ENCODE measurements around the gene SYTL1.

SYTL1 gene

DNA sequence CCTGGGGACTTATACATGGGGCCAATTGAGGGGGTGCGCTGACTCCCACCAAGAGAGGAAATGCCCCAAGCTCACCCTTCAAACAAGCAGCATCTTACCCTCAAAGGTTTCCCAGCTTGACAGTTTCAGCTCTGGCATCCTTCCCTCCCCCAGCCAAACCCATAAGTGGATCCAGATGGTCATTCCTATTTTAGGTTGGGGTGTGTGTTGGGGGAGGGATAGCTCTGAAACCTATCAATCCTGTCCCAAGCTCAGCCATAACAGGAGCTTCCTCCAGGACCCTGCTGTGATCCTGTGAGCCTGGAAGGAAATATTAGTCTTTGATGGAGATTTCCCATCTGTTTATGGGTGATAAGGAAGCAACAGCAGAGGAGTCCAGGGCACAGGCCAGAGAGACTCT, 23.2 kb upstream of the SYTL1 start:
- no peak for DNase-seq

DNA sequence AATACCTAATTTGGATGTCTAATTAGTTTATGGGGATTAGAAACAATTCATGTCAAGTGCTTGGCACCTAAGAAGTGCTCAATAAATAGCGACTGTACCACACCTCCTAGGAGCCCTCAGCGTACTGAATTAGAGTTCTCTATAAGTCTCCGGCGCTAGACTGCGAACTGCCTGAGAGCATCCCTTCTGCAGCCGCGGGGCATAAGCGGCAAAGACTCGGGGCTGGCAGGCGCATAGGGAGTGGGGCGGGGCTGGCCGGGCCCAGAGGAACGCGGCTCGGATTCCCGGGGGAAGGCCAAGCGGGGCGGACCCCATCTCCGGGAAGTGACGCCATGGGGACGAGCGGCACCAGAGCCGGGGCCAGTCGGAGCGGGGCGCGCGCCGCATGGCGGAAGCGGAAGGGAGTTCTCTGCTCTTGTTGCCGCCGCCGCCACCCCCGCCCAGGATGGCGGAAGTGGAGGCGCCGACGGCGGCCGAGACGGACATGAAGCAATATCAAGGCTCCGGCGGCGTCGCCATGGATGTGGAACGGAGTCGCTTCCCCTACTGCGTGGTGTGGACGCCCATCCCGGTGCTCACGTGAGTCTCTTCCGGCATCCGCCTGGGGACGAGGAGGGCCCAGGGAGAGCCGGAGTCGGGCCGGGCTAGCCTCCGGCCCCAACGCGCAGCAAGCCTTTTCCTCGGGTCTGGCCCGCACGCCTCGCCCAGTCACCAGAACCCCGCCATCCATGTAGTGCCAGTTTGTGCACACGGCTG, 19.8 kb upstream of the SYTL1 start, which contains the start of gene TMEM222:
Gene TMEM222 (plus strand): TSS at position 351 of the 756 bp plus-strand sequence. CDS start 35 bp downstream, at position 386.
- DNase-seq = peak; percentile 68 to 99 (median 96)

DNA sequence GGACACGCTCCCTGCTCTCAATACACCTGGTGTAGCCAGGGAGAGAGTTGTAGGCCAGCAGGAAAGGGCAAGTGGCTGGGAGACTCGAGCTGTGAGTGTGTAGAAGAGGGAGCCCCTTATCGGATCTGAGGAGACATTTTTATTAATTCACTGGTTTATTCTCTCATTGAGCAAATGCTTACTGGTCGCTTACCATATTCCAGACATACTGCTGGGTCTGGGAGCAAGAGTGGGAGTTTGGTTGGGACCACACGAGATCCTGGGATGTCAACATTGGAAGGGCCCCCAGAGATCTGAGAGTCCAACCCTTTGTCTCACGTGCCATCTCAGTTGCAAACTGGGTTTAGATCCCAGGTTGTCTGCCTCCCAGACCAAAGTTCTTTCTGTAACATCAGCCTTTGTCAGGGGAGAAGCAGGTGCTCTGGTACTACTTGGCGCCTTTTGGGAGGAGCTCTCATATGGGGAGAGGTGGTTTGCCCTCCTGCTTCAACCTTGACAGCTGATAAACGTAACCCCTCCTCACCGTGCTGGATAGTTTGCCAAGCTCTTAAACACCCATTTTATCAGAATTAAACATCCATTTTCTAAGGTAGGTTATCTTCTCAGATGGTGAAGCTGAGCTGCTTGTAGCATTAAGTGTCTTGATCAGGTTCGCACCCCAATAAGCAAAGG, 19.1 kb upstream of the SYTL1 start:
- DNase-seq = peak in 1 of 56 donors; percentile 44

DNA sequence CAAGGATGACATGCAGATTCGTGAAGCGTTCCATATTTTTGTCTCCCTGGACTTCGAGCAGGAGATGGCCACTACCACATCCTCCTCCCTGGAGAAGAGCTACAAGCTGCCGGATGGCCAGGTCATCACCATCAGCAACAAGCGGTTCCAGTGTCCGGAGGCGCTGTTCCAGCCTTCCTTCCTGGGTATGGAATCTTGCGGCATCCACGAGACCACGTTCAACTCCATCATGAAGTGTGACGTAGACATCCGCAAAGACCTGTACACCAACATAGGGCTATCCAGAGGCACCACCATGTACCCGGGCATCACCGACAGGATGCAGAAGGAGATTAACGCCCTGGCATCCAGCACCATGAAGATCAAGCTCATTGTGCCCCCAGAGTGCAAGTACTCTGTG, 16.5 kb upstream of the SYTL1 start:
- DNase-seq = no peak

DNA sequence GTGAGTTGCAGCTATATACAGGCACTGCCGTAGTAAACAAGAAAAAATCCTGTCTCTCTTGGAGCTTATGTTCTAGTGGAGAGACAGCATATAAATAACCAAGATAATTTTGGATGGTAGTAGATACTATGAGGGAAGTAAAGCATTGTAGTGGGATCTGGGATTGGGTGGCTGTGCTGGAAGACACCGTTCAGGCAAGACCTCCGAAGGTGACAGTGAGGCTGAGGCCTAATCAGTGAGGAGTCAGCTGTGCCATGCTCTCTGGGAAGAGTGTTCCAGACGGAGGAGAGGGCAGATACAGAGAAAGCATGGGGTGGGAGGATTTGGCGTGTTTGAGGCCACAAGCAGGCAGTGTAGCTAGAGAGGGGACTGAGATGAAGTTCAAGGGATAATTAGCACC, 13.9 kb upstream of the SYTL1 start:
- no peak for DNase-seq

DNA sequence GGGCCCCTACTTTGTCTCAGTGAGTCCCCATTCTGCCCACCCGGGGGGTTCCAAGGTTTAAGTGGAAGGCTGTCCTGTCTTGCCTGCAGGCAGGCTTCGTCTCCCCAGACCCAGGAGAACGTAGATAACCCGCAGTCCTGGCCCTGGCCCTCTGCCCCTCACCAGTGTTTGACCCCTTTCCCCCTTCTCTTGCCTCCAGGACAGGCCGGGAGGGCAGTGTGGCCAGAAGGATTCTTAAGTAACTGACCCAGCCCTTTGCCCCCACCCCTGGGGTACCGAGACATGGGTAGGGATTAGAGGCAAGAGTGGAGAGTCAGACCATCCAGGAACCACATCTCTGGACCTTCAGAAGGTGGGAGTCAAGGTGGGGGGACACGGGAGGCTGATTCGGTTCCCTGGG, 11.0 kb upstream of the SYTL1 start:
- DNase-seq = no peak

DNA sequence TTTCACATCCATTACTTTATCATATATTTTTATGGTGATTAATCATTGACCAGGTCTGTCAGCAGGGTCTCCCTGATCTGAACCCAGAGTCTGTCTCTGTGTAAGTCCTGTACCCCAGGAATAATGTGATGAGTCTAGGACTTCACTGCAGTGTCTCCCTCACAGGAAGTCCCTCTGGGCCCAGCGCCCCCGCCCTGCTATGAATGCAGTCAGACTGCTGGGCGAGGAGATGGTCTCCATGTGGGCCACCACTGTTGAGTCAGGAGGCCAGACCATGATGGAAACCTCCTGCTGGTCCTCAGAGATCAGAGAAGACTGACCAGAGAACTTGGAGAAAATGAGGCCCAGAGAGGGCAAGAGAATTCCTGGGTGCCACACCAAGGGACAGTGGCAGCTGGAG, 10.4 kb upstream of the SYTL1 start:
- no peak for DNase-seq

DNA sequence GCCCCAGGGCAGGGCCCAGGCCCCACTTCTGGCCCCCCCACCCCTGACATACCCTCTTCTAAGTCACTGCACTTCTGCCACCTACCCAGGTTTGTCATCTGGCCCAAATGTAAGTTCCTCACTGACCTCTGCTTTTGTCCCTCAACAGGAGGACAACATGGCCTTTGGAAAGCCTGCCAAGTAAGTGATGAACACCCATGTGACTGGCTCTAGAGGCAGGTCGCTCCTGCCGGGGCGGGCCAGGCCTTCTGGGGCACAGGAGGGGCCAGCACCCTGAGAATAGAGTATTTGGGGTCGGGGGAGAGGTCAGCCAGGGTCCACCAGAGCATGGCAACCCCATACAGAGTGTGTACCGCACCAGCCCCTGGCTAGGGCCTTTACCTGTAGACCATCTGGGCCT, 9.9 kb upstream of the SYTL1 start:
- DNase-seq = no peak

DNA sequence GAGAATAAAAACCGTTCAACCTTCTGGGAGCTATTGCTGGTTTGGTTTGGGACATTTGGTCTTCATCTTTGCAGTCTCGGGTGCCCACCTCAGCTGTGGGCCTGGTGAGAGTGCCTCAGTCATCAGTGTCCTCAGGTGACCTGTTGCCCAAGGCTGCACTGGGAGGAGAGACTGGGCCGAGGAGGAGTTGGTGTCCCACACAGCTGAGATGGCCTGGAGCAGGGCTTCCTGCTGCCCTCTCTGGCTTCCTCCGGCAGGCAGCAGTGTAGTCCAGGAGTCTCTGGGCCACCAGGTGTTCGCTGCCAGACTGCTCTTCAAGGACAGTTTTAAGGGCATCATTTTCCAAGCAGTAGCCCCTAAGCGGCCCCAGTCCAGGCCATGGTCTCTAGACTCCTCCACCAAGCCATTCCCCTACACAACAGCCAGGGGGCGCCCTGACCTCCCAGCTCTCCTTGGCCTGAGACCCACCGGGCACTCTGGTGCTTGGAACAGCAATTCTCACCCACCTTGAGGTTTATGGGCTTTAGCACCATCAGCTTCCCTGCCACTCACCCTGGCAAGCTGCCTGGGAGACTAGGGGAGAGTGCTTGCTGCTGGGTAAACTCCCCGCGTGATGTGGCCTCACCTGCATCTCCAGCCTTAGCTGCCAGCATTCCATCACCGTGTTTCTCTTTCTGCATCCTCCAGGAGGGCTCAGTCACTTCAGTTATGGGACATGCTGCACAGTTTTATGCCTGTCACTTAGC, 9.1 kb upstream of the SYTL1 start:
- peak in 13 of 56 donors; percentile 3 to 52 (median 13) for DNase-seq

DNA sequence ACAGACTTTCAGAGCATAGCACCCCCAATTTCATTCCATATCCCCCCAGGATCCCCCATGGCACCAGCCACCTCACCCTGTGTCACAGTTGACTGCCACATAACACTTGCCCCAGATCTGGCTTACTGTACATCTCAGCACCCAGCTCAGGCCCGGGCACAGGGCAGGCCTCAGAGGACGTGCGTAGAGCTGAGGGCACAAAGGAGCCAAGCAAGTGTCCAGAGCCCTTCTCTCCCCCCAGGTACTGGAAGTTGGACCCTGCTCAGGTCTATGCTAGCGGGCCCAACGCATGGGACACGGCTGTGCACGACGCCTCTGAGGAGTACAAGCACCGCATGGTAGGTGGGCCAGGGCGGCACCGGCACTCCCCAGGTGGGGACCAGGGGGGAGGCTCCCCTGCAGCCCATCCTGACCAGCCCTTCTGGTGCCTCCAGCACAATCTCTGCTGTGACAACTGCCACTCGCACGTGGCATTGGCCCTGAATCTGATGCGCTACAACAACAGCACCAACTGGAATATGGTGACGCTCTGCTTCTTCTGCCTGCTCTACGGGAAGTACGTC, 8.0 kb upstream of the SYTL1 start:
- no peak for DNase-seq

DNA sequence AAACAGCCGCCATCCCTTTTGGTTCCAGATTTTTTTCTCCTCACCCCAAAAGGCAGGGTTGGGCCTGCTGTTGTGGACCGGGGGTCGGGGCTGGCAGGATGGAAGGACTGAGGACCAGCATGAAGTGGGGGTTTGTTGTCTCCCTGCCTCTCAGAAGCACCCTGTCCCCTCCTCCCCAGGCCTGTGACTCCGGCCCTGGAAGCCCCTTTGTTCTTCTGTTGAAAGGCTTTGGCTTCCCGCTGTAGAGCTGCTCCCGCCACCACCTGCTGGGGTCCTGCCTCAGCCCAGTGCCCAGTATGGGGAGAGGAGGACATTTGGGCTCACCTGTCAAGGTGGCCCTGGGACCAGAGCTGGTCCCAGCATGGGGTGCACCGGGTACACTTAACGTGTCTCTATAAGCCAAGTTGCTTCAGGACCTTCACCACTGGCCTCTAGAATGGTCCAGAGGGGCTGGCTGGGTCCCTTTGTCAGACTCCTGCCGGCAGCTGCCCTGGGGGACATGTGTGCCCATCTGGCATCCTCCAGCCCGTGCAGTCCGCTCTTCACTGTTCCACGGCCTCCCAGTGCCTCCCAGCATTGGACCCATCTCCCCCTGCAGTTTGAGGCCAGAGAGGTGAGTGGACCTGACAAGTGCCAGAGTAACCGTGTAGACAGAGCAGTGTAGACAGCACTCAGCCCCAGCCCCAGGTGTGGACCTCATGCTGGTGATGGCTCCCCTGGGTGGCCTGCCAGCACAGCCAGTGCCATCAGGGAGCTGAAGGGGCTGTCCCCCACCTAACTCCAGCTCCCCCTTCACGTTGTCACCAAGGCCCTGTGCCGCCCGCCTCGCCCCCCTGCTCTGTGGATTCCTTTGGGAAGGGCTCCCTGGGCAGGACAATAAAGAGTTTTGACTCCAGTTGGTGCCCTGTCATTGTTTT, 6.1 kb upstream of the SYTL1 start:
- no peak for DNase-seq

DNA sequence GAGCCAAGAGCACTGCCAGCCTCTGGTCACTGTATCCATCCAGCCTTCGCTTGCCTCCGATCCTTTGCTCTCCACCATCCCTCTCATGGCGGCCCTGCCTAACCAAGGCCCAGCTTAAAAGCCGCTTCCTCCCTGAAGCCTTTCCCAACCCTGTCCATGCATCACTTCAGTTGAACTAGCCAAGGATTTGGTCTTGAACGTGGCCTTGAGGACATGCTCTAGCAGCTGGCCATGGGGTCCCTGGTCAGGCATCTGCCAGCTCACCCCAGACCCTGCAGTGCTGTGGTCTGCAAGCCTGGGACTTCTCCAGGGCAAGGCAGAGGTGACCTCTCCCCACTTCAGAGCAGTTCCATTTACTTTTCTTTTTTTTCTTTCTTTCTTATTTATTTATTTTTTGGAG, 5.1 kb upstream of the SYTL1 start:
- no peak for DNase-seq

DNA sequence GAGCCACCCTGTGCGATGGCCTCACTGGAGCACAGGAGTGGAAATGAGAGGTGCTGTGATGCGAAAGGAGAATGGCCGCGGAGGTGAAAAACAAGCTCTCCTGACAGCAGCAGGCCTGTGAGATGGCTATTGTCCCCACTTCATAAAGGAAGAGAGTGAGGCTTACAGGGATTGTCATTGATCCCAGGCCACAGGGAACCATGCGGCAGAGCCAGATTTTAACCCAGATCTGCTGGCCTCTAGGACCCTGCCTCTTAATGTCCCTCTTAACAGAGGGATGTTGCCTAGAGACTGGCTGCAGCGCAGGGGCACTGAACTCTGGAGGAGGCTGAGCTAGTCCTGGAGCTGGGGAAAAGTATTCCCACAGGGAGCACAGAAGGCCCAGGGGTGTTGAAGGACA, 3.1 kb upstream of the SYTL1 start:
- no peak for DNase-seq

DNA sequence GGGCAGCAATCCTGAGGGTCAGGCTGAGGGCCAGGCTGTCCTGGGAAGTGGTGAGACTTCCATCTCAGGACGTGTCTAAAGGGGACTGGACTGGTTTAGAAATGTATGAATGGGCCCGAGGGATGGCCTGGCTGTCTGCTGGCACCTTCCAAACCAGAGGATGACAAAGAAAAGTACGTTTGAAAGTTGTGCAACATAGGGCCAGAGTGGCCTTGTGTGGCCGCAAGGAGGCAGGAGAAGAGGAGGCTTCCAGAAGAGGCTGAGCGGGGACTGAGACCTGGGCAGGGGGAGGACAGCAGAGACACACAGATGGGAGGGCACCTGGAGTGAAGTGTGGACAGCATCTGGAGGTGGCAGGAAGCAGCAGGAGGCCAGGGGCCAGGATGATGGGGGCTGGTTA, 2.6 kb upstream of the SYTL1 start:
- DNase-seq = no peak

DNA sequence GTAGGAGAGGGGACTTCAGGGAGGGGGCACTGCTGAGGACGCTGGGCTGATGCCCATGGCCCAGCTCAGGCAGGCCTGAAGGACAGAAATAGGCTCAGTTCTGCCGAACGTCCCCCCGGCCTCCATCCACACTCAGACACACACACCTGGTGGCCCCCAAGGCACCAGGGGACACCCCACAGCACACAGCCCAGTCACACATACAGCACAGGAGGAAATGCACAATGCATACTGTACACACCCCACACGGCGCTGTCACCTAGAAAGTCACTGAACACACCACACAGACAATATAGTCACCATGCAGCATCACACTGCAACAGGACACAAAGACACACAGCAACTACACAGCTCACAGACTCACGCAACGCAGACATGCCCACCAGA, 562 bp downstream of the SYTL1 start:
- no peak for DNase-seq

DNA sequence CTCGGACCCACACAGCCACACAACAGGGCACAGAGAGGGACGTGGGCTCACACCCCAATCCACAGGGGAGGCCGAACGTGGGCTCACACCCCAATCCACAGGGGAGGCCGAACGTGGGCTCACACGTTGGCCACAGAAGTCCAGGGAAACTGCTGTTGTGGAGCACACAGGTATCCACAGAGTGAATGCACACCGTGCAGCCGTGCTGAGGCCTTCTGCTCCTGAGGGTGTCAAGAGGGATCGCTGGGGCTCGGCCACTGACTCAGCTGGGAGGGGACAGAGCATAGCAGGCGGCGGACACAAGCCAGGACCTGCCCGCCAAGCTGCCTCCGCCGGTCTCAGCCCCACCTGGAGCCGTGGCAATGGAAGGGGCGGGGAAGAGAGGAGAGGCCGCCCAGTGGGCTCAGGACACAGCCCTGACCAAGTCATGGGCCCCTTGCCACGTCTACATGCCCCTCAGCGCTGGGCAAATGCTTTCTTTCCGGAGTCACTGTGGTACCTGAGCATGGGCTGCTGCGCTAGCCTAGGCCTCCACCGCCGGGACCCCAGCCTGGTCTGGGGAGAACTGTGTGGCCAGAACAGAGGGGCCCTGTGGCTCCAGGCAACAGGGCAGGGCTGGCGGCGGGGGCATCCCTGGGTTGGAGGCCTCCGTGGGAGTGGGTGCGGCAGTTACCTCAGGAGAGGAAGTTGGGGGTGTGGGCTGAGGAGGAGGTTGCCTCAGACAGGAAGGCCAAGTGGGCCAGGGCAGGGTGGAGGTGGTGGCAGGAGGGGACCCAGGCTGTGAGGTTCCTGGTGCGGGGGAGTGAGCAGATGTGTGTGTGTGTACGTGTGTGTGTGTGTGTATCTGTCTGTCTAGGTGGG, 1.2 kb downstream of the SYTL1 start:
- peak in 1 of 56 donors; percentile 16 for DNase-seq

DNA sequence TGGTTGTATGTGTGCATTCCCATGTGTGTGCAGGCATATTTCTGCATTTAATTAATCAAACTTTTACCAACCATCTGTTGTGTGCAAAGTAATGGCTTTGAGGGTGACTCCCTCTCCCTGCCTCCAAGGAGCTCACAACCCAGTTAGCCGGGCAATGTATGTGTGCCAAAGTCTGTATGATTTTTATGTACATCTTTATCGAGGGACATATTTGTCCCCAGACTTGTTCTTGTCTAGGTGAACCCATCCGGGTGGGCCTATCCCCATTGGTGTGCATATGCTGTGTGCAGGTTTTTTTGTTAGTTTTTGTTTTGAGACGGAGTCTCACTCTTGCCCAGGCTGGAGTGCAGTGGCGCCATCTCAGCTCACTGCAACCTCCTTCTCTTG, 1.8 kb downstream of the SYTL1 start:
- DNase-seq = no peak

DNA sequence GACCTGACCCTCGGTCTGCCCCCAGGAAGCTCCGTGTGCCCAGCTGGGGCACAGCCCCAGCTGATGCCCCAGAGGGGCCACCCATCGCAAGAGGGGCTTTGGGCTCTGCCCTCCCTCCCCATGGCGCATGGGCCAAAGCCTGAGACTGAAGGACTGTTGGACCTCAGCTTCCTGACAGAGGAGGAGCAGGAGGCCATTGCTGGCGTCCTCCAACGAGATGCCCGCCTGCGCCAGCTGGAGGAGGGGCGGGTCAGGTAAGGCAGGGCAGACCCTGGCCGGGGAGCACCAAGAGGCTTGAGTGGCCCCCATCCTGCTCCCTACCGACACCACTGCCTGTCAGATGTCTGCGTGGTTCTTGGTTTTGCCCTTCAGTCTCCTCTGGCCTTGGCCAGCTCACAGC, 3.5 kb downstream of the SYTL1 start:
- no peak for DNase-seq

DNA sequence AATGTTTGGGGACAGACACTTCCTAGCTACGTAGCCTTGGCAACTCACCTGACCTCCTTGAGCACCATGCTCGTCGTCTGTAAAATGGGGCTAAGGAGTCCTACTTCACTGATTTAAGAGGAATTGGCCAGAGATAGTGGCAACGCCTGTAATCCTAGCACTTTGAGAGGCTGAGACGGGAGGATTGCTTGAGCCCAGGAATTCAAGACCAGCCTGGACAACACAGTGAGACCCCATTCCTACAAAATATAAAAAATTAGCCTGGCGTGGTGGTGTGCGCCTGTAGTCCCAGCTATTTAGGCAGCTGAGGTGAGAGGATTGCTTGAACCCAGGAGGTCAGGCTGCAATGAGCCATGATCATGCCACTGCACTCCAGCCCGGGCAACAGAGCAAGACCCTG, 4.5 kb downstream of the SYTL1 start:
- DNase-seq = no peak
